Measurements from ENCODE around the gene FNBP1L.

The FNBP1L gene

GRCh38 chr1:93595743-93596142 lies 147.8 kb downstream of the FNBP1L start:
- DNase-seq: no peak

- DNase-seq: no peak
These were observed 148.6 kb downstream of the FNBP1L start for GRCh38 chr1:93596329-93597089.

- peak; percentile 3 for DNase-seq
These were observed 149.8 kb downstream of the FNBP1L start for GRCh38 chr1:93597709-93598108.

GRCh38 chr1:93598396-93598795 lies 150.5 kb downstream of the FNBP1L start:
- DNase-seq: no peak

GRCh38 chr1:93598861-93599439 lies 151.0 kb downstream of the FNBP1L start:
- no peak for DNase-seq

GRCh38 chr1:93599479-93599878 lies 151.6 kb downstream of the FNBP1L start:
- no peak for DNase-seq

- DNase-seq: no peak
These were observed 152.7 kb downstream of the FNBP1L start for GRCh38 chr1:93600663-93601062.

GRCh38 chr1:93601686-93602085 lies 153.8 kb downstream of the FNBP1L start:
- no peak for DNase-seq

- no peak for DNase-seq
These were observed 154.2 kb downstream of the FNBP1L start for GRCh38 chr1:93602101-93602500.

- no peak for DNase-seq
These were observed 155.2 kb downstream of the FNBP1L start for GRCh38 chr1:93603106-93603505.

- DNase-seq: no peak
These were observed 155.7 kb downstream of the FNBP1L start for GRCh38 chr1:93603601-93604000.

Measured in NCI-H2171 treated with DMSO at 0.1 percent for 48 hours (cell line).